Hindlimb muscle (tissue), 1 donor: ENCODE measurements around the gene CNGB1. TPM values are rescaled to one million over a fixed set of nuclear protein-coding genes. Genes with fewer than 3 reads are reported as not detected.
"Not testable (repeated sequence)": the region's sequence is repeated elsewhere in the genome, so short reads cannot be mapped to it uniquely, and the experiment has no call there.

ENCODE experiments used
- DNase-seq: peaks from one replicate; pipeline ENCODE4 v3.0.0-alpha.2; 2013
- polyA plus RNA-seq: library from polyadenylated mRNA; unstranded; fragments of 120-200 nt; gene quantifications from one replicate; pipeline ENCODE4 v1.2.1, GENCODE V29; 2013; ENCODE audit not compliant: insufficient read length

CNGB1 gene
- polyA plus RNA-seq, 1 donor, result not detected

GRCh38 chr16:57925310-57925709 lies 45.6 kb downstream of the CNGB1 start:
- no peak for DNase-seq

GRCh38 chr16:57924514-57924913 lies 46.4 kb downstream of the CNGB1 start:
- DNase-seq, result no peak

- DNase-seq, result no peak
Observed at GRCh38 chr16:57923841-57924240, 47.1 kb downstream of the CNGB1 start.

GRCh38 chr16:57923418-57923817 lies 47.5 kb downstream of the CNGB1 start:
- no peak for DNase-seq

- no peak for DNase-seq
Observed at GRCh38 chr16:57920880-57921229, 50.1 kb downstream of the CNGB1 start.

GRCh38 chr16:57920215-57920879 lies 50.6 kb downstream of the CNGB1 start:
- peak; percentile 56 for DNase-seq

GRCh38 chr16:57918994-57919393 lies 51.9 kb downstream of the CNGB1 start:
- no peak for DNase-seq

GRCh38 chr16:57918444-57918843 lies 52.5 kb downstream of the CNGB1 start:
- DNase-seq, result no peak

- not testable (repeated sequence) for DNase-seq
Observed at GRCh38 chr16:57917929-57918328, 53.0 kb downstream of the CNGB1 start.

- DNase-seq, result not testable (repeated sequence)
Observed at GRCh38 chr16:57917489-57917888, 53.4 kb downstream of the CNGB1 start.

GRCh38 chr16:57916735-57917438 lies 54.0 kb downstream of the CNGB1 start:
- no peak for DNase-seq

GRCh38 chr16:57915811-57916488 lies 55.0 kb downstream of the CNGB1 start:
- DNase-seq, result no peak

GRCh38 chr16:57915267-57915666 lies 55.7 kb downstream of the CNGB1 start:
- DNase-seq, result no peak

- DNase-seq, result no peak
Observed at GRCh38 chr16:57914244-57915173, 56.4 kb downstream of the CNGB1 start.

GRCh38 chr16:57912529-57913260 lies 58.2 kb downstream of the CNGB1 start:
- DNase-seq, result no peak

- DNase-seq, result no peak
Observed at GRCh38 chr16:57911743-57912142, 59.2 kb downstream of the CNGB1 start.

GRCh38 chr16:57910696-57911095 lies 60.2 kb downstream of the CNGB1 start:
- no peak for DNase-seq

GRCh38 chr16:57908409-57908987 lies 62.4 kb downstream of the CNGB1 start:
- DNase-seq, result no peak

- no peak for DNase-seq
Observed at GRCh38 chr16:57906382-57907316, 64.3 kb downstream of the CNGB1 start.

GRCh38 chr16:57904101-57904500 lies 66.8 kb downstream of the CNGB1 start:
- DNase-seq, result no peak
